HCT116 (cell line): Measurements from ENCODE around the gene ADAMTS9. TPM values are rescaled to one million over a fixed set of nuclear protein-coding genes. Genes with fewer than 3 reads are reported as not detected.

ENCODE experiments used
- ATAC-seq: fragments of 200-7000 bp; cut with Tn5 transposase; 2 replicates; pipeline ENCODE4 v1.9.1; 2020; ENCODE audit warnings: mild to moderate bottlenecking, moderate library complexity
- BruUV-seq: library from RNA; stranded (reverse); fragments of 400-500 nt; replicated peaks from 2 replicates; lab custom pipeline; 2021; lab: Mats Ljungman, UMichigan
- CTCF ChIA-PET: fragments of 300-600 bp; sonication (Branson Sonifier 250); formaldehyde crosslinking; loops from one replicate; lab custom pipeline; 2021; ENCODE audit warnings: antibody characterized with exemption; lab: Charles Lee
- POLR2A ChIA-PET: fragments of 300-600, 350-600 bp; sonication (Branson Sonifier 250); formaldehyde crosslinking; loops from one replicate; lab custom pipeline; 2021; ENCODE audit warnings: antibody characterized with exemption; lab: Charles Lee
- RAD21 ChIA-PET, 2 experiments: fragments of 300-600 bp; sonication (Branson Sonifier 250); formaldehyde crosslinking; loops; one replicate each; lab custom pipeline; 2023; ENCODE audit warnings: low total read pairs in 2 of 2; ENCODE audit not compliant: uncharacterized antibody in 2 of 2, unreplicated experiment in 2 of 2, low non-redundant PET in 1 of 2; lab: Charles Lee
- DNase-seq: peaks from one replicate; pipeline ENCODE4 v3.0.0-alpha.2; 2010; ENCODE audit warnings: low read depth, low spot score
- H2AFZ ChIP-seq: fragments of 200-600 bp; shearing (Covaris generic), sonication (generic); 2 replicates; pipeline ENCODE4 v1.6.1; 2017; ENCODE audit warnings: low read depth, mixed run types, mixed read lengths, antibody characterized with exemption, low read length; ENCODE audit not compliant: poor library complexity, severe bottlenecking
- H3K27ac ChIP-seq: 2 replicates; pipeline ENCODE4 v1.5.1; 2012; ENCODE audit warnings: low read depth, low read length
- H3K27me3 ChIP-seq: fragments of 200-600 bp; sonication (generic); 2 replicates; pipeline ENCODE4 v1.6.1; 2016; ENCODE audit warnings: mixed run types, low read length, mixed read lengths; ENCODE audit not compliant: insufficient read depth
- H3K36me3 ChIP-seq, 2 experiments: fragments of 200-500 bp in 1 of 2; fragments of 200-600 bp in 1 of 2; sonication (Bioruptor generic) in 1 of 2; sonication (generic) in 1 of 2; 2 replicates each; pipeline versions ENCODE4 v1.5.1 to v1.6.1; 2014 to 2016; ENCODE audit warnings: low read length in 2 of 2, inconsistent platforms in 1 of 2, mixed read lengths in 1 of 2, mixed run types in 1 of 2; ENCODE audit not compliant: insufficient read depth in 2 of 2, control insufficient read depth in 1 of 2
- H3K4me1 ChIP-seq, 2 experiments: fragments of 200-600 bp in 1 of 2; sonication (generic) in 1 of 2; 2 replicates each; pipeline versions ENCODE4 v1.5.1 to v1.6.1; 2012 to 2017; ENCODE audit warnings: low read length in 2 of 2, inconsistent platforms in 1 of 2, mild to moderate bottlenecking in 1 of 2, mixed read lengths in 1 of 2, mixed run types in 1 of 2, moderate library complexity in 1 of 2; ENCODE audit not compliant: insufficient read depth in 2 of 2, control insufficient read depth in 1 of 2
- H3K4me2 ChIP-seq: fragments of 200-600 bp; sonication (generic); 2 replicates; pipeline ENCODE4 v1.6.1; 2017; ENCODE audit warnings: mixed run types, low read length, mixed read lengths
- H3K4me3 ChIP-seq, 2 experiments: fragments of 200-600 bp in 1 of 2; sonication (generic) in 1 of 2; replicated peaks in 1 of 2; 2 replicates each; pipeline ENCODE4 v1.5.1; 2011 to 2016; ENCODE audit warnings: low read length in 2 of 2, control low read depth in 1 of 2, low read depth in 1 of 2, mild to moderate bottlenecking in 1 of 2, mixed read lengths in 1 of 2, mixed run types in 1 of 2
- H3K79me2 ChIP-seq: fragments of 200-600 bp; sonication (generic); 2 replicates; pipeline ENCODE4 v1.6.1; 2017; ENCODE audit warnings: mild to moderate bottlenecking, mixed run types, low read length, moderate library complexity, mixed read lengths; ENCODE audit not compliant: insufficient read depth
- H3K9ac ChIP-seq: fragments of 200-600 bp; sonication (generic); 2 replicates; pipeline ENCODE4 v1.6.1; 2016; ENCODE audit warnings: low read length, mixed read lengths
- H3K9me2 ChIP-seq: fragments of 200-600 bp; sonication (generic), shearing (Covaris generic); 2 replicates; pipeline ENCODE4 v1.6.1; 2017; ENCODE audit warnings: mixed run types, mild to moderate bottlenecking, moderate library complexity; ENCODE audit not compliant: insufficient read depth
- H3K9me3 ChIP-seq, 2 experiments: fragments of 200-500 bp in 1 of 2; fragments of 200-600 bp in 1 of 2; sonication (Bioruptor generic) in 1 of 2; sonication (generic) in 1 of 2; 2 replicates each; pipeline ENCODE4 v1.6.1; 2014 to 2017; ENCODE audit warnings: low read length in 2 of 2, mixed read lengths in 2 of 2, inconsistent platforms in 1 of 2, low read depth in 1 of 2, mild to moderate bottlenecking in 1 of 2, mixed run types in 1 of 2, moderate library complexity in 1 of 2; ENCODE audit not compliant: control insufficient read depth in 1 of 2, insufficient read depth in 1 of 2
- H4K20me1 ChIP-seq: fragments of 200-600 bp; sonication (generic), shearing (Covaris generic); 2 replicates; pipeline ENCODE4 v1.6.1; 2017; ENCODE audit warnings: mixed run types, mild to moderate bottlenecking, moderate library complexity; ENCODE audit not compliant: insufficient read depth
- CBX3 ChIP-seq: IDR thresholded peaks from 2 replicates; pipeline ENCODE4 v1.6.1; 2012; ENCODE audit warnings: low read depth
- EZH2 ChIP-seq: fragments of 200-600 bp; sonication (generic); IDR thresholded peaks from 2 replicates; pipeline ENCODE4 v1.6.1; 2017; ENCODE audit warnings: antibody characterized with exemption, mixed run types
- EZH2phosphoT487 ChIP-seq: fragments of 200-600 bp; IDR thresholded peaks from 2 replicates; pipeline ENCODE4 v1.6.1; 2018; ENCODE audit warnings: antibody characterized with exemption, borderline replicate concordance
- JUND ChIP-seq: IDR thresholded peaks from 2 replicates; pipeline ENCODE4 v1.6.1; 2012
- POLR2A ChIP-seq: IDR thresholded peaks from 2 replicates; pipeline ENCODE4 v1.7.0; 2011; ENCODE audit warnings: borderline replicate concordance; ENCODE audit not compliant: insufficient read depth, insufficient read length; ENCODE audit errors: extremely low read depth
- RAD21 ChIP-seq: IDR thresholded peaks from 2 replicates; pipeline ENCODE4 v1.6.1; 2012; ENCODE audit warnings: low read depth, mild to moderate bottlenecking
- SIN3A ChIP-seq: IDR thresholded peaks from 2 replicates; pipeline ENCODE4 v1.6.1; 2012; ENCODE audit warnings: low read depth
- SP1 ChIP-seq: IDR thresholded peaks from 2 replicates; pipeline ENCODE4 v1.6.1; 2012; ENCODE audit warnings: low read depth
- SRF ChIP-seq: IDR thresholded peaks from 2 replicates; pipeline ENCODE4 v1.6.1; 2012; ENCODE audit warnings: low read depth
- ZFX ChIP-seq: fragments of 450-650 bp; IDR thresholded peaks from 2 replicates; pipeline ENCODE4 v1.6.1; 2017
- ZNF274 ChIP-seq: fragments of 200-500 bp; sonication (Bioruptor generic); IDR thresholded peaks from 2 replicates; pipeline ENCODE4 v1.6.1; 2014; ENCODE audit warnings: mild to moderate bottlenecking, low read depth, low read length, inconsistent platforms
- intact Hi-C: fragments of 100-400 bp; cut with micrococcal nuclease; formaldehyde crosslinking; loops from 2 replicates; pipeline ENCODE4 v1.10.0; 2022
- total RNA-seq: library from RNA; stranded (reverse); gene quantifications from one replicate; pipeline ENCODE4 v1.2.1, GENCODE V29; 2021; ENCODE audit not compliant: unreplicated experiment
- TF ChIP-seq, protein P1 (sequence below), 3 experiments: fragments of 200-600 bp in 1 of 3; sonication (generic) in 1 of 3; IDR thresholded peaks in 2 of 3; conservative IDR thresholded peaks in 1 of 3; 2 replicates each; pipeline ENCODE4 v1.5.1; 2012 to 2017; ENCODE audit warnings: low read depth in 2 of 3, low read length in 2 of 3, antibody characterized with exemption in 1 of 3, borderline replicate concordance in 1 of 3, control low read depth in 1 of 3, mild to moderate bottlenecking in 1 of 3, mixed read lengths in 1 of 3, mixed run types in 1 of 3, moderate library complexity in 1 of 3; ENCODE audit not compliant: insufficient read depth in 1 of 3
- TF ChIP-seq, protein P2 (sequence below): IDR thresholded peaks from 2 replicates; pipeline ENCODE4 v1.6.1; 2012
- TF ChIP-seq, protein P3 (sequence below): IDR thresholded peaks from 2 replicates; pipeline ENCODE4 v1.6.1; 2011; ENCODE audit warnings: mild to moderate bottlenecking, low read length, moderate library complexity; ENCODE audit not compliant: insufficient replicate concordance; ENCODE audit errors: extremely low read depth

ADAMTS9 gene
- total RNA-seq, 1 experiment from 2014 or later = 0.05 TPM

DNA sequence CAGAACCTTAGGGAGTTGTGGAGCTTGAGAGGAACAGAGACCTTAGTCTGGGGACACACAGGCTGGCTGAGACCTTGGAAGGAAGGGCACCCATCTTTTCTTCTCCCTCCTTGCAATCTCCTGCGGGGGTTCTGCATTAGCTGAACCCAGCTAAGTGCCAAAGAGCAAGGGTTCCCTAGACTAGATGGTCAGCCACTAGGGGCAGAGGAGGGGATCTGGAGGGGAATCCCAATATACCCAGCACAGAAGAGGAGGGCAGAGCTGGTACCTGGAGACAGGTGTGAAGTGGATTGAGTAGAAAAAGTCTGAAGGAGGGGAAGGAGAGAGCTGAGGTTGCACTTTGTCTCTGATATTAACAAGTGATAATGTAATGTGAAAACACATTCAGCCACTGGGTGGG, 212.8 kb downstream of the ADAMTS9 start:
- H3K4me2 ChIP-seq = no peak overlapping the region
- intact Hi-C loops = no loop called here
- no peak overlapping the region for H2AFZ ChIP-seq
- ChIA-PET POLR2A (no interaction called here), RAD21 (no interaction called here), CTCF (interaction anchor here (1.4 to 1.5 kb wide), 2 partner anchors 9 to 12 kb away, joined by 4 to 8 read pairs; no protein-coding TSS in a partner anchor)
- H3K4me3 ChIP-seq = no peak overlapping the region
- no peaks in the 10 kb centered on the region for H4K20me1 ChIP-seq
- no peaks in the 10 kb centered on the region for H3K36me3 ChIP-seq
- H3K27me3 ChIP-seq = peaks cover 14% of the 10 kb centered on the region; the same call in 1 of the 2 replicates
- no peaks in the 10 kb centered on the region for H3K79me2 ChIP-seq
- no TSS peak for BruUV-seq
- DNase-seq (no peak), ATAC-seq (peak; percentile 59)
- TF ChIP-seq EZH2phosphoT487 (no peak), ZNF274 (no peak), SIN3A (no peak)
- TF ChIP-seq, protein P1, sequence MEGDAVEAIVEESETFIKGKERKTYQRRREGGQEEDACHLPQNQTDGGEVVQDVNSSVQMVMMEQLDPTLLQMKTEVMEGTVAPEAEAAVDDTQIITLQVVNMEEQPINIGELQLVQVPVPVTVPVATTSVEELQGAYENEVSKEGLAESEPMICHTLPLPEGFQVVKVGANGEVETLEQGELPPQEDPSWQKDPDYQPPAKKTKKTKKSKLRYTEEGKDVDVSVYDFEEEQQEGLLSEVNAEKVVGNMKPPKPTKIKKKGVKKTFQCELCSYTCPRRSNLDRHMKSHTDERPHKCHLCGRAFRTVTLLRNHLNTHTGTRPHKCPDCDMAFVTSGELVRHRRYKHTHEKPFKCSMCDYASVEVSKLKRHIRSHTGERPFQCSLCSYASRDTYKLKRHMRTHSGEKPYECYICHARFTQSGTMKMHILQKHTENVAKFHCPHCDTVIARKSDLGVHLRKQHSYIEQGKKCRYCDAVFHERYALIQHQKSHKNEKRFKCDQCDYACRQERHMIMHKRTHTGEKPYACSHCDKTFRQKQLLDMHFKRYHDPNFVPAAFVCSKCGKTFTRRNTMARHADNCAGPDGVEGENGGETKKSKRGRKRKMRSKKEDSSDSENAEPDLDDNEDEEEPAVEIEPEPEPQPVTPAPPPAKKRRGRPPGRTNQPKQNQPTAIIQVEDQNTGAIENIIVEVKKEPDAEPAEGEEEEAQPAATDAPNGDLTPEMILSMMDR (IDR thresholded peaks at IDR 0.05 in 2 of 3, conservative IDR thresholded peaks at IDR 0.05 in 1 of 3; ENCODE audit: borderline replicate concordance in 1 of 3, insufficient read depth in 1 of 3, low read depth in 2 of 3, low read length in 2 of 3) = peak in 2 of 3 experiments; percentile 31 to 33; a peak in 3 of 6 replicates
- no peaks in the 10 kb centered on the region for H3K4me1 ChIP-seq
- no peaks in the 10 kb centered on the region for H3K9me3 ChIP-seq
- no peaks in the 10 kb centered on the region for H3K9me2 ChIP-seq
- no peak overlapping the region for H3K27ac ChIP-seq
- H3K9ac ChIP-seq = no peak overlapping the region

DNA sequence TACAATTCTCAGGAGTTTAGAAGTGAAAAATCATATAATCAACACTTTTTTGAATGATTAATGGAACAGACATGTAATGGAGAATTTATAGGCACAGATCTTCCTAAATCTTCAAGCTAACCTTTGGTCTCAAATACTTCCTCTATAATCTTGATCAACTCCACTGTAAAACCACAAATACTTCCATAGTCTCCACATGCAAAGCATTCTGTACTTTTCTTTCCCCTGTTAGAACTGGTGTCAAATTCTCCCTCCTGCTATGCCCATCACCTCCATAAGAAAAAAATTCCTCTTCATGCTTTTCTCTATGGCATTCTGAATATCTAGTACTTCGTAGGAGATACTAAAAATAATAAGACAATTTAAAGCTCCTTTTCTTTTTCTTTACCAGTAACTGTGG, 214.3 kb downstream of the ADAMTS9 start:
- BruUV-seq = no TSS peak
- intact Hi-C loops = no loop called here
- Histone ChIP-seq H3K9ac (no peak overlapping the region), H3K4me1 (no peaks in the 10 kb centered on the region), H3K79me2 (no peaks in the 10 kb centered on the region), H3K36me3 (no peaks in the 10 kb centered on the region), H3K4me3 (no peak overlapping the region), H3K4me2 (no peak overlapping the region), H3K27ac (no peak overlapping the region), H3K9me2 (no peaks in the 10 kb centered on the region), H2AFZ (no peak overlapping the region), H4K20me1 (no peaks in the 10 kb centered on the region), H3K9me3 (no peaks in the 10 kb centered on the region), H3K27me3 (peaks cover 14% of the 10 kb centered on the region; the same call in 1 of the 2 replicates)
- ChIA-PET CTCF (no interaction called here), POLR2A (no interaction called here), RAD21 (no interaction called here)
- no peak for DNase-seq
- ATAC-seq = no peak
- TF ChIP-seq EZH2 = no peak
- no peak for TF ChIP-seq ZFX
- no peak for TF ChIP-seq SRF
- no peak for TF ChIP-seq JUND
- TF ChIP-seq RAD21 = no peak
- TF ChIP-seq SP1 = no peak
- no peak for TF ChIP-seq POLR2A
- TF ChIP-seq, protein P2, sequence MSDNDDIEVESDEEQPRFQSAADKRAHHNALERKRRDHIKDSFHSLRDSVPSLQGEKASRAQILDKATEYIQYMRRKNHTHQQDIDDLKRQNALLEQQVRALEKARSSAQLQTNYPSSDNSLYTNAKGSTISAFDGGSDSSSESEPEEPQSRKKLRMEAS = no peak
- no peak for TF ChIP-seq SIN3A
- TF ChIP-seq CBX3 = no peak
- TF ChIP-seq, protein P3, sequence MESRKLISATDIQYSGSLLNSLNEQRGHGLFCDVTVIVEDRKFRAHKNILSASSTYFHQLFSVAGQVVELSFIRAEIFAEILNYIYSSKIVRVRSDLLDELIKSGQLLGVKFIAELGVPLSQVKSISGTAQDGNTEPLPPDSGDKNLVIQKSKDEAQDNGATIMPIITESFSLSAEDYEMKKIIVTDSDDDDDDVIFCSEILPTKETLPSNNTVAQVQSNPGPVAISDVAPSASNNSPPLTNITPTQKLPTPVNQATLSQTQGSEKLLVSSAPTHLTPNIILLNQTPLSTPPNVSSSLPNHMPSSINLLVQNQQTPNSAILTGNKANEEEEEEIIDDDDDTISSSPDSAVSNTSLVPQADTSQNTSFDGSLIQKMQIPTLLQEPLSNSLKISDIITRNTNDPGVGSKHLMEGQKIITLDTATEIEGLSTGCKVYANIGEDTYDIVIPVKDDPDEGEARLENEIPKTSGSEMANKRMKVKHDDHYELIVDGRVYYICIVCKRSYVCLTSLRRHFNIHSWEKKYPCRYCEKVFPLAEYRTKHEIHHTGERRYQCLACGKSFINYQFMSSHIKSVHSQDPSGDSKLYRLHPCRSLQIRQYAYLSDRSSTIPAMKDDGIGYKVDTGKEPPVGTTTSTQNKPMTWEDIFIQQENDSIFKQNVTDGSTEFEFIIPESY = no peak
